H1 (cell line): ENCODE measurements around the gene MIA3. TPM values are rescaled to one million over a fixed set of nuclear protein-coding genes. Genes with fewer than 3 reads are reported as not detected.
A peak's percentile ranks its signal among the peaks of the same experiment; 100 is the strongest.

Experiments
- CTCF ChIA-PET: fragments of 300-600 bp; sonication (Branson Sonifier 250); formaldehyde crosslinking; loops from one replicate; lab custom pipeline; 2021; ENCODE audit not compliant: partially characterized antibody; lab: Charles Lee
- POLR2A ChIA-PET: fragments of 300-600 bp; sonication (Branson Sonifier 250); formaldehyde crosslinking; loops from one replicate; lab custom pipeline; 2021; ENCODE audit warnings: inconsistent platforms; ENCODE audit not compliant: partially characterized antibody; lab: Charles Lee
- DNase-seq, 2 experiments: peaks; one replicate each; pipeline versions ENCODE4 v3.0.0 to v3.0.0-alpha.2; 2010 to 2022; ENCODE audit warnings: low spot score in 2 of 2, low read depth in 1 of 2, mixed read lengths in 1 of 2
- FAIRE-seq: peaks from 2 replicates; lab custom pipeline; 2011; peaks lifted over from hg19 to GRCh38; lab: Jason Lieb, UNC
- H2AFZ ChIP-seq: 2 replicates; pipeline ENCODE4 v1.8.1; 2012; ENCODE audit warnings: low read length, inconsistent platforms
- H2AK5ac ChIP-seq: 2 replicates; pipeline ENCODE4 v1.6.1; 2013; ENCODE audit warnings: low read depth, low read length
- H2BK120ac ChIP-seq: replicated peaks from 2 replicates; pipeline ENCODE3; 2013; ENCODE audit warnings: low read depth, low read length, inconsistent platforms
- H2BK12ac ChIP-seq: 2 replicates; pipeline ENCODE4 v1.6.1; 2013; ENCODE audit warnings: low read depth, low read length
- H2BK15ac ChIP-seq: 2 replicates; pipeline ENCODE4 v1.6.1; 2013; ENCODE audit warnings: low read length
- H2BK20ac ChIP-seq: 2 replicates; pipeline ENCODE4 v1.6.1; 2013; ENCODE audit warnings: low read length
- H2BK5ac ChIP-seq: 2 replicates; pipeline ENCODE4 v1.6.1; 2013; ENCODE audit warnings: low read depth, low read length
- H3K14ac ChIP-seq: 2 replicates; pipeline ENCODE4 v1.6.1; 2013; ENCODE audit warnings: inconsistent platforms; ENCODE audit not compliant: insufficient read length
- H3K18ac ChIP-seq: 2 replicates; pipeline ENCODE4 v1.6.1; 2013; ENCODE audit warnings: low read length; ENCODE audit errors: extremely low read depth
- H3K23ac ChIP-seq: 2 replicates; pipeline ENCODE4 v1.6.1; 2013; ENCODE audit warnings: inconsistent platforms; ENCODE audit not compliant: insufficient read length
- H3K23me2 ChIP-seq: 2 replicates; pipeline ENCODE4 v1.6.1; 2013; ENCODE audit warnings: low read depth, low read length
- H3K27ac ChIP-seq: 2 replicates; pipeline ENCODE4 v1.6.1; 2011; ENCODE audit warnings: low read depth, low read length, inconsistent platforms
- H3K27me3 ChIP-seq, 4 experiments: replicated peaks in 1 of 4; 1 replicate in 1 of 4; 2 replicates in 3 of 4; pipeline versions ENCODE4 v1.6.1 to v1.8.1; 2011 to 2013; ENCODE audit warnings: low read length in 3 of 4, mild to moderate bottlenecking in 3 of 4, inconsistent platforms in 2 of 4, mixed read lengths in 2 of 4, moderate library complexity in 1 of 4; ENCODE audit not compliant: control insufficient read depth in 3 of 4, insufficient read depth in 3 of 4; ENCODE audit errors: extremely low read depth in 1 of 4
- H3K36me3 ChIP-seq, 4 experiments: 2 replicates each; pipeline versions ENCODE4 v1.6.1 to v1.8.1; 2011 to 2013; ENCODE audit warnings: mild to moderate bottlenecking in 4 of 4, low read length in 3 of 4, moderate library complexity in 2 of 4, control low read depth in 1 of 4, inconsistent platforms in 1 of 4; ENCODE audit not compliant: insufficient read depth in 4 of 4, control insufficient read depth in 2 of 4
- H3K4ac ChIP-seq: replicated peaks from 2 replicates; pipeline ENCODE3; 2013; ENCODE audit warnings: low read length, low read depth, mixed read lengths, inconsistent platforms; ENCODE audit not compliant: insufficient read length
- H3K4me1 ChIP-seq, 4 experiments: replicated peaks in 1 of 4; 1 replicate in 1 of 4; 2 replicates in 3 of 4; pipeline versions ENCODE4 v1.6.1 to v1.8.1; 2011 to 2013; ENCODE audit warnings: low read length in 3 of 4, inconsistent platforms in 2 of 4, mixed read lengths in 1 of 4; ENCODE audit not compliant: insufficient read depth in 4 of 4, control insufficient read depth in 3 of 4
- H3K4me2 ChIP-seq, 2 experiments: 2 replicates each; pipeline versions ENCODE4 v1.6.1 to v1.8.1; 2011 to 2013; ENCODE audit warnings: low read depth in 2 of 2, low read length in 2 of 2, control low read depth in 1 of 2, inconsistent platforms in 1 of 2, mild to moderate bottlenecking in 1 of 2; ENCODE audit not compliant: insufficient read depth in 1 of 2
- H3K4me3 ChIP-seq, 4 experiments: fragments of 200-600, 300-600 bp in 1 of 4; sonication (generic), shearing (Covaris generic), sonication (Bioruptor Twin) in 1 of 4; 2 replicates each; pipeline versions ENCODE4 v1.5.1 to v1.8.1; 2011 to 2016; ENCODE audit warnings: low read length in 4 of 4, low read depth in 3 of 4, control low read depth in 2 of 4, inconsistent platforms in 2 of 4, mild to moderate bottlenecking in 2 of 4, mixed read lengths in 1 of 4, moderate library complexity in 1 of 4; ENCODE audit not compliant: insufficient read depth in 2 of 4; ENCODE audit errors: extremely low read depth in 1 of 4
- H3K56ac ChIP-seq: replicated peaks from 2 replicates; pipeline ENCODE3; 2013; ENCODE audit warnings: low read depth, mild to moderate bottlenecking, mixed read lengths, low read length, inconsistent platforms; ENCODE audit not compliant: insufficient read length
- H3K79me1 ChIP-seq: 2 replicates; pipeline ENCODE4 v1.6.1; 2013; ENCODE audit warnings: low read depth, low read length, control low read depth
- H3K79me2 ChIP-seq, 2 experiments: 2 replicates each; pipeline versions ENCODE4 v1.6.1 to v1.8.1; 2012 to 2013; ENCODE audit warnings: low read length in 2 of 2, mild to moderate bottlenecking in 2 of 2, inconsistent platforms in 1 of 2; ENCODE audit not compliant: insufficient read depth in 2 of 2, control insufficient read depth in 1 of 2
- H3K9ac ChIP-seq, 4 experiments: replicated peaks in 1 of 4; 1 replicate in 1 of 4; 2 replicates in 3 of 4; pipeline versions ENCODE4 v1.6.1 to v1.8.1; 2011 to 2013; ENCODE audit warnings: low read depth in 3 of 4, low read length in 3 of 4, control low read depth in 2 of 4, mild to moderate bottlenecking in 2 of 4, moderate library complexity in 2 of 4, inconsistent platforms in 1 of 4; ENCODE audit errors: extremely low read depth in 1 of 4
- H3K9me3 ChIP-seq, 2 experiments: 2 replicates each; pipeline versions ENCODE4 v1.6.1 to v1.8.1; 2012 to 2013; ENCODE audit warnings: mild to moderate bottlenecking in 2 of 2, moderate library complexity in 2 of 2, control low read depth in 1 of 2, inconsistent platforms in 1 of 2, low read depth in 1 of 2, low read length in 1 of 2, mixed read lengths in 1 of 2; ENCODE audit not compliant: insufficient read depth in 2 of 2
- H4K20me1 ChIP-seq, 2 experiments: replicated peaks in 1 of 2; 2 replicates each; pipeline versions ENCODE3 to v1.8.1; 2011 to 2013; ENCODE audit warnings: inconsistent platforms in 2 of 2, low read length in 2 of 2, mild to moderate bottlenecking in 1 of 2; ENCODE audit not compliant: insufficient read depth in 2 of 2, control insufficient read depth in 1 of 2
- H4K5ac ChIP-seq: 2 replicates; pipeline ENCODE4 v1.6.1; 2013; ENCODE audit warnings: low read length, low read depth, mixed read lengths, inconsistent platforms; ENCODE audit not compliant: insufficient read length
- H4K8ac ChIP-seq: 2 replicates; pipeline ENCODE4 v1.8.0; 2013; ENCODE audit warnings: mild to moderate bottlenecking, moderate library complexity, low read length, inconsistent platforms; ENCODE audit not compliant: insufficient read depth; ENCODE audit errors: extremely low read depth
- H4K91ac ChIP-seq: replicated peaks from 2 replicates; pipeline ENCODE3; 2013; ENCODE audit warnings: low read length, mixed read lengths, inconsistent platforms; ENCODE audit not compliant: insufficient read length
- BRCA1 ChIP-seq: IDR thresholded peaks from 2 replicates; pipeline ENCODE4 v1.6.1; 2012; ENCODE audit warnings: low read depth, low read length, improper control_type of control experiment
- HDAC2 ChIP-seq, 2 experiments: fragments of 300-600 bp in 1 of 2; sonication (generic) in 1 of 2; IDR thresholded peaks; 2 replicates each; pipeline ENCODE4 v1.6.1; 2011 to 2012; ENCODE audit warnings: low read depth in 2 of 2, low read length in 2 of 2, mild to moderate bottlenecking in 2 of 2, moderate library complexity in 2 of 2, borderline replicate concordance in 1 of 2, inconsistent platforms in 1 of 2
- KDM4A ChIP-seq: IDR thresholded peaks from one replicate; pipeline ENCODE4 v1.7.1; 2012; ENCODE audit warnings: low read depth, mild to moderate bottlenecking, moderate library complexity, low read length, inconsistent platforms; ENCODE audit not compliant: severe bottlenecking
- POLR2A ChIP-seq, 2 experiments: IDR thresholded peaks; 1 replicate in 1 of 2; 2 replicates in 1 of 2; pipeline ENCODE4 v1.6.1; 2011; ENCODE audit warnings: low read depth in 2 of 2, low read length in 2 of 2, mild to moderate bottlenecking in 2 of 2; ENCODE audit errors: control extremely low read depth in 1 of 2
- RBBP5 ChIP-seq: IDR thresholded peaks from 2 replicates; pipeline ENCODE4 v1.7.1; 2012; ENCODE audit warnings: low read depth, mild to moderate bottlenecking, inconsistent platforms, low read length, moderate library complexity, borderline replicate concordance
- SAP30 ChIP-seq: fragments of 300-600 bp; sonication (generic); IDR thresholded peaks from 2 replicates; pipeline ENCODE4 v1.7.1; 2012; ENCODE audit warnings: low read length, moderate library complexity, mild to moderate bottlenecking, inconsistent platforms; ENCODE audit not compliant: insufficient read depth, insufficient replicate concordance
- WGBS, 2 experiments: shearing (Covaris generic) in 1 of 2; methylation state at CpG; one replicate each; pipeline versions ENCODE4 v1.1.6 to v1.1.7; 2013 to 2015; ENCODE audit warnings: low lambda C conversion rate in 2 of 2, mixed read lengths in 2 of 2, inconsistent platforms in 1 of 2, low coverage in 1 of 2, missing lambda C conversion rate in 1 of 2; ENCODE audit not compliant: insufficient replicate concordance in 2 of 2, insufficient coverage in 1 of 2, insufficient read length in 1 of 2; ENCODE audit errors: extremely low coverage in 1 of 2, missing lambda C conversion rate in 1 of 2; 5-methylcytosine and 5-hydroxymethylcytosine counted together
- polyA plus RNA-seq, 7 experiments: library from polyadenylated mRNA; depleted of rRNA in 3 of 7; stranded (reverse) in 5 of 7; unstranded in 2 of 7; fragments of >200 nt in 5 of 7; fragments of 200-250 nt in 2 of 7; gene quantifications; 1 replicate in 5 of 7; 2 replicates in 1 of 7; 4 replicates in 1 of 7; pipeline versions ENCODE4 v1.2.1 to v1.2.3, GENCODE V29; 2011 to 2013; ENCODE audit warnings: missing spikeins in 2 of 7, mixed read lengths in 2 of 7
- total RNA-seq: library from RNA; stranded (reverse); fragmentation: NEBNext Ultra II Directional; extraction: Animal tissue kit (Norgen Biotek cat#: 25700); gene quantifications from 2 replicates; pipeline ENCODE4 v1.2.1, GENCODE V29; 2021

Gene MIA3
- total and polyA plus RNA-seq, 2 of the 8 experiments (the other 6 are each of a cell fraction or from before 2014, with no cell fraction given): 69.0 to 105 TPM

DNA sequence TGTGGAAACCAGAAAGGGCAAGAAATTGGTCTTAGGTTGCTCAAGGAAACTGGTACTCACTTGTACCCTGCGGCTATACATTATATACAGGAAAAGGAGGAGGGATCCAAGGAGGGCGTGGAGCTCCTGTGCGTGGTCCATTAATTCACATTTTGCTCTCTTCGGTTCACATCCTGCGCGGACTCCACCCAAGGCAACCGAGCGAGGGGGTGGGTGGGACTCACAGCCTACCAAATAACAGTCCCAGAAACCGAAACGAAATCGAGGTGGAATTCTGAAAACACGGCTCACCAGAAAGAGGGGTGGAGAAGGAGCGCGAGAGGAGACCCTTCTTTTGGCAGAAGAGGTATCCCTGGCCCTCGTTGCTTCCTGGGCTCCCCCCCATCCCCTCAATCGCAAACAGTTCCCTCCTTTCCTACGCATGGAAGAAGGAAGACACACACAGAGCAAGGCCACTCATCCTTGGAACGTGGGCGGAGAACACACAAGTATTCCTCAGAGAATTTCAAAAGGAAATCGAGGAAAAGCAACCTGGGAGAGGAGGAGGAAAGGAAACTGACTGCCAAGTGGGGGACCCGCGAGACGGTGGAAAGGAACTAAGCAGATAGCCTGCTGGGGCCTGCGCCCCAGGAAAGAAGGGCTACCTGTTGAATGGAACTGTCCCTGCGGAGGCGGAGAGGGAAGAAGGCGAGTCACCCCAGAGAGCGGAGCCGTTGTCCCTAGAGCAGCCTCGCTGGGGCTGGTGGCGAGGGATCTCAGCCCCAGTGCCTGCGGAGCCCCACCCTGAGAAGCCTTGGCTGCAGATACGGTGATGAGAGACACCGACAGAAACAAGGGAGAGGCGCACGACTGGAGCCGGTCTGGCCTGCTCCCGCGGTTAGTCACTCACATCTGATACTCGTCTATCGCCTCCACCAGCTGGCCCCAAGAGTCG, 93.7 kb downstream of the MIA3 start:
- TF ChIP-seq RBBP5 (0 out of 2 replicates have a peak, but pooled peaks have one; percentile 19), BRCA1 (no peak), KDM4A (peak; percentile 64), HDAC2 (IDR thresholded peaks at IDR 0.05; ENCODE audit: borderline replicate concordance in 1 of 2, low read depth in 2 of 2, low read length in 2 of 2) (0 out of 4 replicates have a peak, but pooled peaks of 1 of the 2 experiments have one; percentile 31), SAP30 (peak; percentile 45), POLR2A (IDR thresholded peaks at IDR 0.05; ENCODE audit: control extremely low read depth in 1 of 2, low read depth in 2 of 2, low read length in 2 of 2) (no peak; a peak in 1 of 3 replicates)
- Histone ChIP-seq H3K56ac (peak overlapping the region; percentile 5), H3K4me3 (peak overlapping the region; percentile 76 to 99 (median 94)), H2BK15ac (peak overlapping the region; percentile 88), H2BK12ac (0 out of 2 replicates have a peak overlapping the region, but pooled peaks have one; percentile 7), H3K79me2 (peaks cover 5 to 55% of the 10 kb centered on the region in 2 experiments; a peak in 3 of 4 replicates), H4K20me1 (no peaks in the 10 kb centered on the region), H4K91ac (peak overlapping the region; percentile 58), H3K23ac (no peak overlapping the region), H3K14ac (no peak overlapping the region), H2BK120ac (no peak overlapping the region), H3K36me3 (peaks cover 0 to 4% (median 2%) of the 10 kb centered on the region in 4 experiments; a peak in 2 of 8 replicates), H3K9me3 (no peaks in the 10 kb centered on the region), H2AFZ (peak overlapping the region; percentile 84), H2BK5ac (peak overlapping the region; percentile 6; the same call in 1 of the 2 replicates), H4K8ac (peak overlapping the region; percentile 96), H2BK20ac (no peak overlapping the region), H4K5ac (peak overlapping the region; percentile 85), H3K18ac (peak overlapping the region; percentile 78), H3K4me2 (peak overlapping the region; percentile 82 to 91), H3K27me3 (no peaks in the 10 kb centered on the region), H3K23me2 (peaks cover 6% of the 10 kb centered on the region), H3K9ac (peak overlapping the region; percentile 55 to 94 (median 78)), H3K4me1 (no peaks in the 10 kb centered on the region), H3K79me1 (peaks cover 3% of the 10 kb centered on the region), H3K4ac (no peak overlapping the region), H2AK5ac (no peak overlapping the region), H3K27ac (peak overlapping the region; percentile 54)
- 1% methylated on average over 37 of the region's 42 CpGs; no CpG with 5 or more reads in 1 of the 2 experiments for WGBS, 2 experiments
- FAIRE-seq (no peak), DNase-seq (peak in 1 of 2 experiments; percentile 66)
- POLR2A ChIA-PET: interaction anchor here (0.8 to 1.0 kb wide), 2 partner anchors 122 to 418 kb away, joined by 3 to 4 read pairs; partner anchors contain the start of gene TAF1A
- CTCF ChIA-PET: interaction anchor here (1.3 to 1.7 kb wide), 2 partner anchors 67 to 418 kb away, joined by 3 to 4 read pairs; no protein-coding TSS in a partner anchor
